HG02943 (cell line): ENCODE results near the gene SCUBE1.

Source experiments
- ATAC-seq: cut with Tn5 transposase; IDR thresholded peaks from one replicate; pipeline ENCODE4 v1.9.1; 2021; ENCODE audit warnings: mild to moderate bottlenecking, low read depth, moderate library complexity; ENCODE audit not compliant: unreplicated experiment

The SCUBE1 gene

GRCh38 chr22:43243324-43243723 lies 99.8 kb downstream of the SCUBE1 start:
- ATAC-seq: no peak

GRCh38 chr22:43242627-43243026 lies 100.5 kb downstream of the SCUBE1 start:
- no peak for ATAC-seq

- no peak for ATAC-seq
These were observed 101.3 kb downstream of the SCUBE1 start for GRCh38 chr22:43241699-43242386.

GRCh38 chr22:43241138-43241597 lies 102.0 kb downstream of the SCUBE1 start:
- no peak for ATAC-seq

GRCh38 chr22:43240614-43241013 lies 102.6 kb downstream of the SCUBE1 start:
- ATAC-seq: no peak

- no peak for ATAC-seq
These were observed 103.2 kb downstream of the SCUBE1 start for GRCh38 chr22:43239956-43240355.

- ATAC-seq: no peak
These were observed 103.9 kb downstream of the SCUBE1 start for GRCh38 chr22:43239193-43239780.

GRCh38 chr22:43238526-43239006 lies 104.6 kb downstream of the SCUBE1 start:
- no peak for ATAC-seq

- ATAC-seq: no peak
These were observed 105.9 kb downstream of the SCUBE1 start for GRCh38 chr22:43237280-43237679.

GRCh38 chr22:43236411-43237166 lies 106.6 kb downstream of the SCUBE1 start:
- ATAC-seq: no peak

GRCh38 chr22:43235445-43236409 lies 107.4 kb downstream of the SCUBE1 start:
- no peak for ATAC-seq

GRCh38 chr22:43234264-43234988 lies 108.7 kb downstream of the SCUBE1 start:
- ATAC-seq: no peak

- no peak for ATAC-seq
These were observed 109.6 kb downstream of the SCUBE1 start for GRCh38 chr22:43233529-43233928.

- no peak for ATAC-seq
These were observed 110.7 kb downstream of the SCUBE1 start for GRCh38 chr22:43232445-43232844.

GRCh38 chr22:43231724-43232034 lies 111.5 kb downstream of the SCUBE1 start:
- no peak for ATAC-seq

GRCh38 chr22:43230971-43231723 lies 112.0 kb downstream of the SCUBE1 start:
- no peak for ATAC-seq

GRCh38 chr22:43230571-43230970 lies 112.6 kb downstream of the SCUBE1 start:
- ATAC-seq: no peak

- ATAC-seq: no peak
These were observed 114.3 kb downstream of the SCUBE1 start for GRCh38 chr22:43228863-43229262.

GRCh38 chr22:43228330-43228729 lies 114.8 kb downstream of the SCUBE1 start:
- ATAC-seq: no peak
